IPS-NIHi11 (cell line): ENCODE results near the gene TMEM61.
"Not testable (repeated sequence)": the region's sequence is repeated elsewhere in the genome, so short reads cannot be mapped to it uniquely, and the experiment has no call there.

Experiments used
- DNase-seq: peaks from one replicate; pipeline ENCODE4 v3.0.0; 2012; ENCODE audit warnings: mixed read lengths, low spot score

TMEM61 gene

GRCh38 chr1:55002686-55003085 is 22.3 kb downstream of the TMEM61 start:
- no peak for DNase-seq

GRCh38 chr1:55005351-55006140 is 25.1 kb downstream of the TMEM61 start:
- peak; percentile 47 for DNase-seq

GRCh38 chr1:55006931-55007330 is 26.5 kb downstream of the TMEM61 start:
- DNase-seq, result no peak

- no peak for DNase-seq
Measured at GRCh38 chr1:55007625-55008024, 27.2 kb downstream of the TMEM61 start.

GRCh38 chr1:55010194-55010886 is 29.9 kb downstream of the TMEM61 start:
- no peak for DNase-seq

- DNase-seq, result no peak
Measured at GRCh38 chr1:55010887-55011217, 30.4 kb downstream of the TMEM61 start.

GRCh38 chr1:55012661-55013060 is 32.2 kb downstream of the TMEM61 start:
- no peak for DNase-seq

GRCh38 chr1:55015123-55015522 is 34.7 kb downstream of the TMEM61 start:
- DNase-seq, result no peak

GRCh38 chr1:55015731-55016620 is 35.5 kb downstream of the TMEM61 start:
- no peak for DNase-seq

GRCh38 chr1:55018395-55018794 is 38.0 kb downstream of the TMEM61 start:
- DNase-seq, result no peak

GRCh38 chr1:55021942-55022546 is 41.6 kb downstream of the TMEM61 start:
- peak; percentile 97 for DNase-seq

GRCh38 chr1:55024163-55024562 is 43.7 kb downstream of the TMEM61 start:
- not testable (repeated sequence) for DNase-seq

- not testable (repeated sequence) for DNase-seq
Measured at GRCh38 chr1:55026682-55027081, 46.3 kb downstream of the TMEM61 start.

GRCh38 chr1:55031098-55031497 is 50.7 kb downstream of the TMEM61 start:
- DNase-seq, result not testable (repeated sequence)

GRCh38 chr1:55033265-55033614 is 52.8 kb downstream of the TMEM61 start:
- DNase-seq, result no peak

- DNase-seq, result no peak
Measured at GRCh38 chr1:55034476-55035133, 54.2 kb downstream of the TMEM61 start.

- no peak for DNase-seq
Measured at GRCh38 chr1:55035904-55036303, 55.5 kb downstream of the TMEM61 start.

GRCh38 chr1:55037733-55038551 is 57.5 kb downstream of the TMEM61 start:
- no peak for DNase-seq

- DNase-seq, result no peak
Measured at GRCh38 chr1:55038552-55038838, 58.1 kb downstream of the TMEM61 start.

- no peak for DNase-seq
Measured at GRCh38 chr1:55038974-55039341, 58.5 kb downstream of the TMEM61 start.
